Activated naive CD4-positive, alpha-beta T cell (primary cell): ENCODE data around the gene SMARCC2.
"Not testable (repeated sequence)": the region's sequence is repeated elsewhere in the genome, so short reads cannot be mapped to it uniquely, and the experiment has no call there.

Experiments
- DNase-seq, 4 experiments: peaks; one replicate each; lab custom pipeline; 2025; lab: John Stamatoyannopoulos, UW

SMARCC2 gene

GRCh38 chr12:56121204-56121870, 67.9 kb downstream of the SMARCC2 start:
- no peak for DNase-seq

GRCh38 chr12:56120158-56120846, 69.0 kb downstream of the SMARCC2 start:
- DNase-seq = no peak

GRCh38 chr12:56119361-56119796, 69.9 kb downstream of the SMARCC2 start:
- peak in 2 of 4 experiments; percentile 17 to 39 for DNase-seq

GRCh38 chr12:56118688-56119357, 70.5 kb downstream of the SMARCC2 start:
- no peak for DNase-seq

- peak; percentile 88 to 95 (median 93) for DNase-seq
These were observed 71.2 kb downstream of the SMARCC2 start, which contains the start of gene ZC3H10 for GRCh38 chr12:56117778-56118687. TSS of gene ZC3H10 (plus strand) at chr12:56118266. CDS start at chr12:56120563, 2,297 bp downstream.

GRCh38 chr12:56117082-56117706, 72.1 kb downstream of the SMARCC2 start:
- DNase-seq = not testable (repeated sequence)

GRCh38 chr12:56116267-56117081, 72.8 kb downstream of the SMARCC2 start, which contains the start of gene RPL41:
TSS of gene RPL41 (plus strand) at chr12:56116633.
- peak; percentile 86 to 93 (median 88) for DNase-seq

- no peak for DNase-seq
These were observed 74.0 kb downstream of the SMARCC2 start for GRCh38 chr12:56115329-56115728.

GRCh38 chr12:56114084-56114483, 75.2 kb downstream of the SMARCC2 start:
- no peak for DNase-seq
